Measurements from ENCODE around the gene GALNT14.

Gene GALNT14

DNA sequence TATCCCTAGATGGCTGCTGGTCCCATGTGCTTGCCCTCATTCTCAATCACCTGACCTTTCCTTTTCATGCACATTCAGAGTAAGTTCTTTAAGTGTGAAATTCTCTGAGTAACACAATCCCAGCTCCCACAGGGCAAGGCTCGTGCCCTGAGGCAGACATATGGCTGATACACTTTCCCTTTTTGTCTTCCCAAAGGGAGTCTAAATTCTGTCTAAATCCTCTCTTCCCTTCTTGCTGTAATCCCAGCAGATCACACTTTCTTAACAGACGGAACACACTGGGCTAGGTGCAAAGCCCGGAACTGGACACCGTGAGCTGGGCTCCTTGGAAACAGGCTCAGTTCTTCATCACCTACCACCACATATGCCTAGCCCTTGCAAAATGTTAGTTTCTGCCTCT, 147.6 kb downstream of the GALNT14 start:
- no peak overlapping the region for H3K4me3 Mint-ChIP-seq
- intact Hi-C loops (cut with micrococcal nuclease) = no loop called here
- no peaks in the 10 kb centered on the region for H3K9me3 Mint-ChIP-seq
- no peaks in the 10 kb centered on the region for H3K27me3 Mint-ChIP-seq
- H3K36me3 Mint-ChIP-seq (ENCODE audit: low read depth) = no peaks in the 10 kb centered on the region
- H3K27ac Mint-ChIP-seq = no peak overlapping the region
- no peaks in the 10 kb centered on the region for H3K4me1 Mint-ChIP-seq (ENCODE audit: low read depth)

DNA sequence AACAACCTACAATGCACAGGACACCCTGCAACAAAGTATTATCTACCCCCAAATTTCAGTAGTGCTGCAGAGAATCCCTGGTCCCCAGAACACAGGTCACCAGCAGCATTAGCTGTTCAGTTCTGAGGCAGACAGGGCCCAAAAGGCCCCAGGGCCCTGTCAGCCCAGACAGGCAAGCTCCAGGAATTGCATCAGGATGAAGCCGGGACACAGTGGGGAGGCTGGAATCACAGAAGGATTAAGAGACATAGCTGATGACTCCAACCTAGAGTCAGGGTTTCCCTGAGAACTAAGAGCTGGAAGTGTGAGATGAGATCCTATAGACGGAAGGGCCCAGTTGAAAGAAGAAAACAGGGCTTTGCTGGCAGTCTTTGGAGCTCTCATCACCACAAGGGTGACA, 148.1 kb downstream of the GALNT14 start:
- Mint-ChIP-seq H3K36me3 (ENCODE audit: low read depth) (no peaks in the 10 kb centered on the region), H3K9me3 (no peaks in the 10 kb centered on the region), H3K4me1 (ENCODE audit: low read depth) (no peaks in the 10 kb centered on the region), H3K4me3 (no peak overlapping the region), H3K27me3 (no peaks in the 10 kb centered on the region), H3K27ac (no peak overlapping the region)
- intact Hi-C loops (cut with micrococcal nuclease) = no loop called here

DNA sequence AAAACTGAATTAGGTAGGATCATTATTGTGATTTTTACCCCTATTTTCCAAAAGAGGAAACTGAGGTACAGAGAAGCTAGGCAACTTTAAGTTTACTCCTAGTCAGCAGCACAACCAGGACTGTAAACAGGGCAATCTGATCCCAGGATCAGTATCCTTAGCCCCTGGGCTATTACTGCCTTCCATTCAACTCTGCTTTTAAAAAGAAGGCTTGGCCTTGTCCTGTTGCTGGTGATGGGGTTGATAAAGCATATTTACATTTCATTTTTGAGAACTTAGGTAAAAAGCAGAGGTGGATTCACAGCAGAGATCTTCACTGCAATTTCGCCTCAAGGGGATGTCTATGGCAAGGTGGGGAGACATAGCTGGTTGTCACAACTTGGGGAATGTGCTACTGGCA, 148.5 kb downstream of the GALNT14 start:
- H3K27me3 Mint-ChIP-seq = no peaks in the 10 kb centered on the region
- H3K4me1 Mint-ChIP-seq (ENCODE audit: low read depth) = no peaks in the 10 kb centered on the region
- no peak overlapping the region for H3K27ac Mint-ChIP-seq
- H3K36me3 Mint-ChIP-seq (ENCODE audit: low read depth) = no peaks in the 10 kb centered on the region
- intact Hi-C loops (cut with micrococcal nuclease) = no loop called here
- H3K9me3 Mint-ChIP-seq = no peaks in the 10 kb centered on the region
- no peak overlapping the region for H3K4me3 Mint-ChIP-seq

DNA sequence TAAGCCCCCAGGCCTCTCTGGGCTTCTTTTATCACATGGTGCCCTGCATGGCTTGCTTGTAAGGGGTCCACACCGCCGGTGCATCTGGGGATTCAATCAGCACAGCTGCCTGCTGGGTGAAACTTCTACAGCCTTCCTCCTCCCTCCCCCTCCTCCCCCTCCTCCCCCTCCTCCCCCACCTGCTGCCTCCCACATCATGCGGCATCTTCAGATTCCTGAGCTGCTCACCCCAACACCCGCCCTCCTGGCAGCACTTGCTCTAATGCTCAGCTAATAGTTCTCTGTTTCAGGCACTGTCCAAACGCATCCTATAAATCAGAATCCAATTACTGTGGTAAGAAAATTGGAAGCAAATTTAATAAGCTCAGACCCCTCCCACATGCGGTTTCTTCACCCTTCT, 150.7 kb downstream of the GALNT14 start:
- H3K4me1 Mint-ChIP-seq (ENCODE audit: low read depth) = no peaks in the 10 kb centered on the region
- no peak overlapping the region for H3K27ac Mint-ChIP-seq
- intact Hi-C loops (cut with micrococcal nuclease) = no loop called here
- no peaks in the 10 kb centered on the region for H3K36me3 Mint-ChIP-seq (ENCODE audit: low read depth)
- H3K4me3 Mint-ChIP-seq = no peak overlapping the region
- H3K9me3 Mint-ChIP-seq = no peaks in the 10 kb centered on the region
- no peaks in the 10 kb centered on the region for H3K27me3 Mint-ChIP-seq

DNA sequence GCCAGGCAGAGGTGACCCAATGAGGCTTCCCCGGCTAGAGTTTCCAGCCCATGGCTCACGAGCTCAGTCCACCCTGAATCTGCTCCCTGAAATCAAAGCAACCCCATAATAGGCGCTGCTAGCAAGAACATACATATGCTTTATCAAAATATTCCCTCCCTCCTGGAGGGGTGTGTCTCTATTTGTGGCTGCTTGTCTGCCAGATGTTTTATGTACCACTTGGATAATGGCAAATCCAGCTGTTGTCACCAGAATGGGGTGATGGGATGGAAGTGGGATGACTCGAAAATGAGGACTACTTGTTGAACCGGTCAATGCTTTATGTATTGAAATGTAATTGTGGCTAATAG, 152.0 kb downstream of the GALNT14 start:
- no peak overlapping the region for H3K27ac Mint-ChIP-seq
- H3K4me1 Mint-ChIP-seq (ENCODE audit: low read depth) = no peaks in the 10 kb centered on the region
- no peaks in the 10 kb centered on the region for H3K27me3 Mint-ChIP-seq
- no peaks in the 10 kb centered on the region for H3K36me3 Mint-ChIP-seq (ENCODE audit: low read depth)
- H3K9me3 Mint-ChIP-seq = no peaks in the 10 kb centered on the region
- intact Hi-C loops (cut with micrococcal nuclease) = no loop called here
- no peak overlapping the region for H3K4me3 Mint-ChIP-seq

DNA sequence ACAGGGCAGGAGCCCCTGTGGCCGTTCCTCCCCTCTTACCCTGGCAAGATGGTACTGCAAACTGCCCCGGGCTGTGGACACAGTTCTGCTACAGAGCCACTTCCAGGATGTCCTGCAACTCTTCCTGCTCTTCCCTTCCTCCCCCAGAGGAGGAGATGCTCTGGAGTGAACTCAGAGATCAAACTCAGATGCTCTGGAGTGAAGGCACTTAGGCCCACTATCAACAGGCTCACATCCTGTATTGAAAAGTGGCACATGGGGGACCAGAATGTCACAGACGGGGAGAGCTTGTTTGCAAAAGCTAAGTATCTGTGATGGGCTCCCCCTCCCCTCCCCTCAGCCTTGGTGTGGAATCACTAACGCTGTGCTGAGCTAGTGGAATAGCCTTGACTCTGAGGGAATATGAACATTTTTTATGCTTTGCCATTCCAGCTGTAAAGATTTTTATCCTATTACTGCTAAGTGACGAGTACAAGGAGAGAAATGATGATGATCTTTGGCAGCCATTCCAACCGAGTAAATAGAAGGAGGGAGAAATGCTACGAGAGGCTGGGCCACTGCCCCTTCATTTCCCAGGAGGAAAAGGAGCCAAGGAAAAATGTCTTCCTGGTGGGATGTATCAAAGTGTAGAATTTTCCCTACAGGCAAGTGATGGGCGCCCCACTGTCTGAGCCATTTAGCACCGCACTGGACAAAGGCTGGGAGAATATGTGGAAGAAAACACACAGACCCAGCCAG, 152.6 kb downstream of the GALNT14 start:
- no peaks in the 10 kb centered on the region for H3K27me3 Mint-ChIP-seq
- H3K36me3 Mint-ChIP-seq (ENCODE audit: low read depth) = no peaks in the 10 kb centered on the region
- no peaks in the 10 kb centered on the region for H3K9me3 Mint-ChIP-seq
- no peak overlapping the region for H3K4me3 Mint-ChIP-seq
- no peak overlapping the region for H3K27ac Mint-ChIP-seq
- H3K4me1 Mint-ChIP-seq (ENCODE audit: low read depth) = no peaks in the 10 kb centered on the region
- intact Hi-C loops (cut with micrococcal nuclease) = no loop called here

DNA sequence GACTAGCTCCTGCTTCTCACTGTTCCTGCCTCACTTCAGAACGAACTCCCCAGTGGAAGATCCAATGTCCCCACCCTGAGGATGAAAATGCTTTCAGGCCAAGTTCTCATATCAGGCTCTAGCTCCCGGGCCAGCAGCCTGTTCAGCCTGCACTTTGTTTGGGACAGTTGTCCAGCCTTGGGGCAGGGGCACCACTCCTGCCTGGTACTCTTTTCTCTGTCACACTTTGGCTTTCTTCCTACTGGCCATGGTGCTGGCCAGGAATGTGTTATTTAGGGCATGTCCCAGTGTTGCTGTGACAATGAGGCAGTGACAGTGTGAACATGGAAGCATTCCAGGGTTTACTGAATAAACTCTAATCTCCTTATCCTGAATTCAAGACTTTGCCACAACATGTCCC, 154.1 kb downstream of the GALNT14 start:
- Mint-ChIP-seq H3K9me3 (no peaks in the 10 kb centered on the region), H3K27ac (no peak overlapping the region), H3K36me3 (ENCODE audit: low read depth) (no peaks in the 10 kb centered on the region), H3K4me1 (ENCODE audit: low read depth) (no peaks in the 10 kb centered on the region), H3K27me3 (no peaks in the 10 kb centered on the region), H3K4me3 (no peak overlapping the region)
- intact Hi-C loops (cut with micrococcal nuclease) = no loop called here

DNA sequence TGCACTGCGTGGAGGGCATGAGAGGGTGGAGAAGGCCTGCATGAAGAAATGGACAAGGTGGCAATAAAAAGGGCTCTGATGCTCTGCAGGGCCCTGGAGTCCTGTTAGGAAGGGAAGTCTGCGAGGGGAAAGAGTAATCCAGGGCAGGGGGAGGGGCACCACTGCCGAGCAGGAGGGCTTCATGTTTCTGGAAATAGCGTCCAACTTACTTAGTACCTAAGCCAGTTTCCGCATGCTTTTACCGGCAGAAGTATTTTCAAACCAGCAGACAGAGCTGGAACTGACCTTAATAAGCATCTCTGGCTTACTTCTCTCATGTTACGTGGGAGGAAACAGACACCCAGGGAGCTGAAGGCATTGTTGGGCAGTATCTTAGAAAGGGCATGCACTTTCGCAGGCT, 156.7 kb downstream of the GALNT14 start:
- intact Hi-C loops (cut with micrococcal nuclease) = no loop called here
- Mint-ChIP-seq H3K9me3 (no peaks in the 10 kb centered on the region), H3K36me3 (ENCODE audit: low read depth) (no peaks in the 10 kb centered on the region)

DNA sequence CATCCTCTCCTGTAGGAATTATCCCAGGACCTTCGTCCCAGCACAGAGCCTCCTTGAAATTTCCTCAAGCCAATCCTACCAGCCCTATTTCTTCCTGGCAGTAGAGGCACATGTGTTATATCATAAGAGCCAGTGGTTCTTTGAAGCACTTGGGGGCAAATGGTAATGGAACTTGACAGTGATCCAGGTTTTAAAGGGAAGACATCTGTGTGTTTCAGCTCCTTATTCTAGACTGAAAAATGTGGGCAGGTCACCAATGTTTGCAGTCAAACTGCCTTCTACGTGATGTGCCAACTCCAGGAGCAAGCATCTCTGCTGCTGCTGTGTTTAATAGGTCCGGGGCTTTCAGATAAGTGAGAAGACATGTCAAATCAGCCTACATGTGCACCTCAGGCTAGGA, 157.1 kb downstream of the GALNT14 start:
- no peak overlapping the region for H3K27ac Mint-ChIP-seq
- H3K4me3 Mint-ChIP-seq = no peak overlapping the region
- intact Hi-C loops (cut with micrococcal nuclease) = no loop called here
- H3K27me3 Mint-ChIP-seq = no peaks in the 10 kb centered on the region
- peaks cover 5% of the 10 kb centered on the region for H3K4me1 Mint-ChIP-seq (ENCODE audit: low read depth)
- H3K9me3 Mint-ChIP-seq = no peaks in the 10 kb centered on the region
- no peaks in the 10 kb centered on the region for H3K36me3 Mint-ChIP-seq (ENCODE audit: low read depth)

More for the DNA sequence above, 156.7 kb downstream of the GALNT14 start:
- H3K4me1 Mint-ChIP-seq (ENCODE audit: low read depth) = peaks cover 5% of the 10 kb centered on the region
- H3K27me3 Mint-ChIP-seq = no peaks in the 10 kb centered on the region
- H3K4me3 Mint-ChIP-seq = no peak overlapping the region
- no peak overlapping the region for H3K27ac Mint-ChIP-seq

DNA sequence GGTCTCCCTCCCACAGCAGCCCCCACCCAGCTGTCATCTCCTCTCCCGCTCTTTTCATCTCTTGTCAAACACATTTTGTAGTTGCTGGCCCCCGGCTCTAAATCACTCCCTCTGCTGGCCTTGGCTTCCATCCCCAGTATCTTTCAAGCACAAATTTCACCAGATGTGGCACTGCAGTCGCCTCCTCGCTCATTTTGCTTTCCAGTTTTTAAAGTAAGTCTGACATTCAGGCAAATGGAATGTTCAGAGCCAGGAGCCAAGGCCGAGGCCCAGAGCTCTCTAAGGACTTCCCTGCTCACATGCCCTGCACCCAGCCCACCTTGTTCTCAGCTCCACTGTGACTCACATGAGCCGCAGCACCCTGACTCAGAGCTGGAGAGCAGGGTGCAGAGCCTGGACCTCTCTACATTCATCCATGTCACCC, 158.4 kb downstream of the GALNT14 start:
- no peaks in the 10 kb centered on the region for H3K9me3 Mint-ChIP-seq
- intact Hi-C loops (cut with micrococcal nuclease) = no loop called here
- no peak overlapping the region for H3K27ac Mint-ChIP-seq
- H3K27me3 Mint-ChIP-seq = no peaks in the 10 kb centered on the region
- H3K4me1 Mint-ChIP-seq (ENCODE audit: low read depth) = peaks cover 5% of the 10 kb centered on the region
- H3K36me3 Mint-ChIP-seq (ENCODE audit: low read depth) = no peaks in the 10 kb centered on the region
- no peak overlapping the region for H3K4me3 Mint-ChIP-seq

DNA sequence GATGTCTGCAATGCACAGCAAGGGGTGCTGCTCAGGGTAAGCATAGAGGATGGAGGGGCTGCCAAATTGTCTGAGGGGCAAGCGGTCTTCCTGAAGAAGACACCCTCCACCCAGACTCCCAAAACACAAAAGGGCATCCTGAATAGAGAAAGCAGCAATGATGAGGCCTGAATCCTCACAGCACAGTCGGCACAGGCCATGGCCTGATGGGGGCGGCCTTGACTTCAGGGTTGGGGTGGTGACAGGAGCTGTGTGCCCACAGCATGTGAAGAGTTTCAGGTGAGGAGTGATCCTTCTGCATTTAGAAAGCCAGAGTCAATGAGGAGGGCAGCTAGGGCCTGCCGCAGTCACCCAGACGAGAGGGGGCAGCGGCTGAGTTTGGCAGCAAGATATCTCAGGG, 159.4 kb downstream of the GALNT14 start:
- Mint-ChIP-seq H3K36me3 (ENCODE audit: low read depth) (no peaks in the 10 kb centered on the region), H3K27me3 (no peaks in the 10 kb centered on the region), H3K27ac (no peak overlapping the region), H3K4me1 (ENCODE audit: low read depth) (peaks cover 5% of the 10 kb centered on the region), H3K4me3 (no peak overlapping the region), H3K9me3 (no peaks in the 10 kb centered on the region)
- intact Hi-C loops (cut with micrococcal nuclease) = no loop called here

DNA sequence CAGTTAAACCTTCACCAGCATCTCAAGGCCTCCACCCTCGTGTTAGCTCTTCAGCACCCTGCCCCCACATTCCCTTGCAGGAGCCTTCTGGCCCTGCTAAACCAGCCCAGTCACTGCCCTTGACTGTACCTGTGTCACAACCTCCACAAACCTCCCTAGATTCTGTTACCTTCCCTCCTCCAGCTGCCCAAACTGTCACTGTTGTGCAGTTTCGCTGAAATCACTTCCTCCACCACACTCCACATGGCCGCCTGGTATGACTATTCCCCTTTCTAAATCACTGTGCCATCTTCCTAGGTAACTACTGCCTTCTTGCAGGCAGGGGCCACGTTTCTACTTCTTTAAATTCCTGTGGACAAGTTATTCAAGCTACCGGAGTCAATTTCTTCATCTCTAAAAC, 160.2 kb downstream of the GALNT14 start:
- no peaks in the 10 kb centered on the region for H3K36me3 Mint-ChIP-seq (ENCODE audit: low read depth)
- H3K27me3 Mint-ChIP-seq = no peaks in the 10 kb centered on the region
- H3K4me1 Mint-ChIP-seq (ENCODE audit: low read depth) = peaks cover 5% of the 10 kb centered on the region

DNA sequence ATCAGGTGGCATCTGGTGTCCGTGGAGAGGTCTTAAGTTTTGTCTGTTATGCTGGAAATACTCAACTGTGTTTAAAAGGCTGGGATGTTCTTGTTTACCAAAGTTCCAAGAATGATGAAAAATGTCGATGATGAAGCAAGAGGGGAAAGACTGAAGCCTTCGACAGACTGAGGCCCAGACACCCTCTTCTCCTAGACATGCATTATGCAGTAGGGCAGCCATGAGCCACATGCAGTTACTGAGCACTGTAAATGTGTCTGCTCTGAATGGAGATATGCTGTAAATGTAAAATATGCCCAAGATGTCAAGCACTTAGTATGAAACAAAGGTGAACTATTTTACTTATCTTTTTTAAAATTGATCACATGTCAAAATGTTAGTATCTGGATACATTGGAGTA, 163.1 kb downstream of the GALNT14 start:
- Mint-ChIP-seq H3K4me3 (no peak overlapping the region), H3K4me1 (ENCODE audit: low read depth) (peaks cover 5% of the 10 kb centered on the region), H3K27me3 (no peaks in the 10 kb centered on the region), H3K27ac (no peak overlapping the region), H3K9me3 (no peaks in the 10 kb centered on the region), H3K36me3 (ENCODE audit: low read depth) (no peaks in the 10 kb centered on the region)
- intact Hi-C loops (cut with micrococcal nuclease) = no loop called here

More for the DNA sequence above, 160.2 kb downstream of the GALNT14 start:
- Mint-ChIP-seq H3K27ac (no peak overlapping the region), H3K4me3 (no peak overlapping the region), H3K9me3 (no peaks in the 10 kb centered on the region)
- intact Hi-C loops (cut with micrococcal nuclease) = no loop called here

DNA sequence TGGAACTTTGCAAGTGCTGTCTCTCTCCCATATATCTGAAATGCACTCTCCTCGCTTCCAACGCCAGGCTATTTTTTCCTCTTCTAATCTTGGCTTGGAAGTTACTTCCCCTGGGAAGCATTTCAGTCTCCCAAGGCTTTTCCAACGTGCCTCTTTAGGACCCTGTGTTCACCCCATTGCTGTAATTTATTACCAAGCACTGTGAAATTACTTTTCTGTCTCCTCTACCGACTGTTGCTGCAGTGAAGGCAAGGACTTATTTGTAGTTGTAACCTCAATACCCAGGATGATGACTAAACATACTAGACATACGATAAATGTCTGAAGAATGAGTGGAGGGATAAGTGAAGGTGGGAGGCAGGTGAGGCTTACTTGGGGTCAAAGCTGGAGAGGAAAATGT, 163.7 kb downstream of the GALNT14 start:
- Mint-ChIP-seq H3K4me3 (no peak overlapping the region), H3K36me3 (ENCODE audit: low read depth) (no peaks in the 10 kb centered on the region), H3K9me3 (no peaks in the 10 kb centered on the region), H3K4me1 (ENCODE audit: low read depth) (peaks cover 5% of the 10 kb centered on the region), H3K27ac (no peak overlapping the region), H3K27me3 (no peaks in the 10 kb centered on the region)
- intact Hi-C loops (cut with micrococcal nuclease) = no loop called here

DNA sequence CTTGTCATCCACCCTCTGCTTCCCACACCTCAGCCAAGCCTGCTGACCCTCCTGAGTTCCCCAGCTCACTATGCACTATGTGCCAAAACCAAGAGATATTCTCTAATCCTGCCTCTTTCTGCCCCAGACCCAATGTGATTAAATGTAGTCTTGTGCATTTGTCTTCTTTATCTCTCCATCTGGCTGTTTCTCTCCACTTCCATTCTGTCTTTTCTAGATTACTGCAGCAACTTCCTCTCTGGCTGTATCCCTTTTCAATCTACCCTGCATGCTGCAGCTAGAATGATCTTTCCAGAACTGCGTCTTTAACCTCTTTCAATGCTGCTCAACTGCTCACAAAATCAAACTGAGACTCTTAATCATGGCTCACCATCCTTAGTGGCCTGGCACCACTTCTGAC, 164.1 kb downstream of the GALNT14 start:
- H3K36me3 Mint-ChIP-seq (ENCODE audit: low read depth) = no peaks in the 10 kb centered on the region
- H3K4me1 Mint-ChIP-seq (ENCODE audit: low read depth) = peaks cover 5% of the 10 kb centered on the region

More for the DNA sequence above, 164.1 kb downstream of the GALNT14 start:
- Mint-ChIP-seq H3K9me3 (no peaks in the 10 kb centered on the region), H3K4me3 (no peak overlapping the region), H3K27me3 (no peaks in the 10 kb centered on the region), H3K27ac (no peak overlapping the region)
- intact Hi-C loops (cut with micrococcal nuclease) = no loop called here

Measured in dendritic cell treated with granulocyte-macrophage colony-stimulating factor and Interleukin-4, amounts not matched to agents 40 ng/mL and 50 ng/mL, for 4 days (primary cell).